GM12801 (cell line): ENCODE data around the gene MRAP.

ENCODE experiments used
- TF ChIP-seq, protein P1 (sequence below): IDR thresholded peaks from one replicate; pipeline ENCODE4 v1.5.1; 2011; ENCODE audit warnings: control low read depth; ENCODE audit not compliant: insufficient read length; ENCODE audit errors: extremely low read depth

MRAP gene

GRCh38 chr21:32334980-32335531 is 36.4 kb downstream of the MRAP start:
- TF ChIP-seq, protein P1, sequence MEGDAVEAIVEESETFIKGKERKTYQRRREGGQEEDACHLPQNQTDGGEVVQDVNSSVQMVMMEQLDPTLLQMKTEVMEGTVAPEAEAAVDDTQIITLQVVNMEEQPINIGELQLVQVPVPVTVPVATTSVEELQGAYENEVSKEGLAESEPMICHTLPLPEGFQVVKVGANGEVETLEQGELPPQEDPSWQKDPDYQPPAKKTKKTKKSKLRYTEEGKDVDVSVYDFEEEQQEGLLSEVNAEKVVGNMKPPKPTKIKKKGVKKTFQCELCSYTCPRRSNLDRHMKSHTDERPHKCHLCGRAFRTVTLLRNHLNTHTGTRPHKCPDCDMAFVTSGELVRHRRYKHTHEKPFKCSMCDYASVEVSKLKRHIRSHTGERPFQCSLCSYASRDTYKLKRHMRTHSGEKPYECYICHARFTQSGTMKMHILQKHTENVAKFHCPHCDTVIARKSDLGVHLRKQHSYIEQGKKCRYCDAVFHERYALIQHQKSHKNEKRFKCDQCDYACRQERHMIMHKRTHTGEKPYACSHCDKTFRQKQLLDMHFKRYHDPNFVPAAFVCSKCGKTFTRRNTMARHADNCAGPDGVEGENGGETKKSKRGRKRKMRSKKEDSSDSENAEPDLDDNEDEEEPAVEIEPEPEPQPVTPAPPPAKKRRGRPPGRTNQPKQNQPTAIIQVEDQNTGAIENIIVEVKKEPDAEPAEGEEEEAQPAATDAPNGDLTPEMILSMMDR = no peak

DNA sequence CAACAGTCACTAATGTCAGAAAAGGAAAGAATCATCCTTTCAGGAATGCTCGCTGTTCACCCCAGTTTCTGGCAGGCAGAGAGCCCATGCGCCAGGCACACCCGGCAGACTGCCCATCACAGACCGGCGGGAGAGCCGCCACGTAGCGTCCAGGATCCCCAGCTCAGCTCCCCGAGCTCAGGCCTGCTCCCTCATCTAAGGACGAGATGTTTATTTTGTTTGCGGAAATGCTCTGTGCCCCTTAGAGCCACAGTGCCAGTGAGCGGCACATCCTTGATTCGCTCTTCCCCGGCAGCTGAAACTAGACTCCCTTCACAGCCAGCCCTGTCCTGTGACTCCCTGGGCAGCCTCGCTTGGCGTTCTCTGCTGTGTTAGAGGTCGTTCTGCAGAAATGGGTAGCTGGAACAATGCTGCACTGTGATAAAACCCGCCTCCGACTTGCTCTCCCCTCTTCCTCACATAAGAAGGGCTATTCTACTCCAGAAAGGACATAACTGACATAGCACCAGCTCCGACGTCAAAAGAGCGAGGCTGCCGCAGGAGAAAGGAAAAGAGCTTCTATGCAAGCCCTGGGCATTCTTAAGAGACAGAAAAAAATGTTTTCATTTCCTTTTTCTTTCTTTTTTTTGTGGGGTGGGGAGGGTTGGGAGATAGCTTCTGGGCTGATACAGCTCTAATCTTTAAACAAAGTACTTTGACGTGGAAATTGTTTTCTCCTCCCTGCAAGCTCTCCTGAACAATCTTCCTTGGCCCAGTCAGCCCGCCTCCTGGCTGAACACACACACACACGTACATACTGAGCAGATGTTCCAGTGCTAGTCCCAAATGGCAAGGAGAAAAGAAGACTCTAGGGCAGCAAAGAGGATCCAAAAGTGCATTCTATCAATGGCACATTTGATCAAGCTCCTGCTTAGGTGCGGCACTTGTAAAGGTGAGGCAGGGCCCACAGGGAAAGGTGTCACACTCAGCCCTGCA is 37.2 kb downstream of the MRAP start:
- TF ChIP-seq, protein P1 = no peak

- TF ChIP-seq, protein P1 = no peak
Observed at GRCh38 chr21:32336711-32337110, 38.1 kb downstream of the MRAP start.

DNA sequence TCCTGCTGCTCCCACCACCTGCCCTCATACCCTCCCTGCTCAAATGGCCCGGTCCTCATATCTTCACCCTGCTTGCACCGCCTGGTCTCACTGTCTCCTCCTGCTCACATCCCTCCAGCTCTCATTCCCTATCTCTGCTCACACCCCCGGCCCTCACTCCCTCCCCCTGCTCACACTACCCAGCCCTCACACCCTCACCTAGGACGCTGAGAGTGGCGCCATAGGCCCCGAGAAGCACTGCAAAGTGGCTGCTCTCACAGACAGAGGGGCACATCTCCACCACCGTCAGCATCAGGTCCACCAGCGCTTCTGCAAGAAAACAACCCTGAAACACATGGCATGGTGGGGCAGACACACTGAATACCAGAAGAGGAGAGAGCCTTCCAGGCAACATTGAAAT is 38.6 kb downstream of the MRAP start:
- TF ChIP-seq, protein P1 = no peak

DNA sequence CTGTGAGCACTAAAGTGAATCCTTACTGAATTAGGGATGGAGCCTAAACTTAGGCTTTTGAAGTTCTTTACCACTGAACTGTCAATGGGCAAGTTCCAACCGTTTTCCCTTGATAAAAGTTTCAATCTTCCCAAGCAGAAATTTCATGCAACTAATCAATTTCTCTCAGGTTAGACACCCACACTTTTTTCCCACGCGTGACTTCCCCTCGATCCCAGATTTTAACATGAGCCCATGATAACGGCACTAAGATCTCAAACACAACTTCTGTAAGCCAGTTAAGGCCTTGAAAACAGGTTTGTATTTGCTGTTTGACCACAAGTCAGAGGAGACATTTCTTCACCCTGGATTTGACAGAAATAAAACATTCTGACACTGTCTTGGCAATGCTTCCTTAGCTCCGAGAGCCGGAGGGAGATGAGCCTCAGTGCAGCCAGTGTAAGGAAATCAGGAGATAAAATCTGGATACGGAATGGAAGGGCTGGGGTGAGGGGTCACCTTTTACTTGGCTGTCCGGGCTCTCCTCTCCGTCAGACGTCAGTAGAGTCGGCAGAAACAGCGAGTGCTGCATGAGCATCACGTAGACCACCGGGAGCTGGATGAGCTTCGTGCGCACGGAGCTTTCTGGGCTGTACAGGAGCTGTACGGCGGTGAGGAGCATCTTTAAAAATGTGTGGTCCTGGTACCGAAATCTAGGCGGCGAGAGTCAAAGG is 39.7 kb downstream of the MRAP start:
- TF ChIP-seq, protein P1 = no peak

GRCh38 chr21:32340863-32341848 is 42.5 kb downstream of the MRAP start:
- TF ChIP-seq, protein P1 = no peak

DNA sequence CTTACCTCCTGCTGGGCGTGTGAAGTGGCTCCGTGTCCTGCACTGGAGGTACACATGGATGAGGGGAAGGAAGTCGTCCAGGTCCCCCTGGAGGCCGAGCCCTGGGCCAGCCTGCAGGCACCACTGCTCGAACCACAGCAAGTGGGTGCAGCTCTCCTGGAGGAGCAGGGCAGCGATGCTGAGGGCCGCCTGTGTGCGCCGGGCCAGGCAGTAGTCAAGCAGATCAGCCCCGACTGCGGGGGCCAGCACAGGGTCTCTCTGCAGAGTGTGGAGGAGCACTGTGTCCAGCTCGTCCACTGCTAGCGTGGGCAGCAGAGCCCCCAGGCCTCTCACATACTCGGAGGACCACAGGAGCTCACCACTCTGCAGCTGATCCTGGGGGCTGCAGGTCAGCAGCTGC is 48.3 kb downstream of the MRAP start:
- TF ChIP-seq, protein P1 = no peak
